Measurements from ENCODE around the gene TNFRSF13B. TPM values are rescaled to one million over a fixed set of nuclear protein-coding genes. Genes with fewer than 3 reads are reported as not detected.
A peak's percentile ranks its signal among the peaks of the same experiment; 100 is the strongest.

TNFRSF13B gene
- total RNA-seq, 2 experiments from 2014 or later: 7.5 to 19.3 TPM

- no peaks in the 10 kb centered on the region for H3K36me3 ChIP-seq (ENCODE audit: insufficient read depth, low read length)
- no peak overlapping the region for H2AFZ ChIP-seq (ENCODE audit: low read length)
- H3K79me2 ChIP-seq (ENCODE audit: insufficient read depth, low read depth, low read length): no peaks in the 10 kb centered on the region
- no TSS peak for BruUV-seq (replicated peaks)
- H3K4me2 ChIP-seq (ENCODE audit: low read length): no peak overlapping the region
- ChIA-PET CTCF (ENCODE audit: unreplicated experiment) (no interaction called here), POLR2A (interaction anchor here (0.7 to 0.8 kb wide), 3 partner anchors 31 to 722 kb away, joined by 3 to 4 read pairs (median 3); no protein-coding TSS in a partner anchor)
- no peaks in the 10 kb centered on the region for H4K20me1 ChIP-seq (ENCODE audit: insufficient read depth, low read length)
- H3K9me2 ChIP-seq (ENCODE audit: insufficient read depth, low read length): no peaks in the 10 kb centered on the region
- peaks cover 18% of the 10 kb centered on the region for H3K4me1 ChIP-seq (ENCODE audit: insufficient read depth, low read length, poor library complexity, severe bottlenecking)
- DNase-seq (ENCODE audit: low spot score): no peak
- TF ChIP-seq EZH2phosphoT487 (IDR thresholded peaks at IDR 0.05; ENCODE audit: borderline replicate concordance, low read depth, low read length): no peak
- peak; percentile 63 for TF ChIP-seq CTCF (conservative IDR thresholded peaks at IDR 0.05; ENCODE audit: low read length)
- no peak overlapping the region for H3K27ac ChIP-seq (ENCODE audit: low read depth, low read length, poor library complexity, severe bottlenecking)
- no peak overlapping the region for H3K4me3 ChIP-seq (ENCODE audit: low read depth, low read length, poor library complexity, severe bottlenecking)
- intact Hi-C loops (cut with micrococcal nuclease; ENCODE audit: unreplicated experiment): no loop called here
- no peaks in the 10 kb centered on the region for H3K9me3 ChIP-seq (ENCODE audit: low read length)
Observed at GRCh38 chr17:16919663-16920627, 52.0 kb downstream of the TNFRSF13B start.

GRCh38 chr17:16918443-16918842 lies 53.5 kb downstream of the TNFRSF13B start:
- Histone ChIP-seq H3K4me2 (ENCODE audit: low read length) (no peak overlapping the region), H3K4me3 (ENCODE audit: low read depth, low read length, poor library complexity, severe bottlenecking) (no peak overlapping the region), H2AFZ (ENCODE audit: low read length) (no peak overlapping the region), H3K79me2 (ENCODE audit: insufficient read depth, low read depth, low read length) (no peaks in the 10 kb centered on the region), H3K4me1 (ENCODE audit: insufficient read depth, low read length, poor library complexity, severe bottlenecking) (peaks cover 20% of the 10 kb centered on the region), H3K36me3 (ENCODE audit: insufficient read depth, low read length) (no peaks in the 10 kb centered on the region), H3K9me2 (ENCODE audit: insufficient read depth, low read length) (no peaks in the 10 kb centered on the region), H4K20me1 (ENCODE audit: insufficient read depth, low read length) (no peaks in the 10 kb centered on the region), H3K27ac (ENCODE audit: low read depth, low read length, poor library complexity, severe bottlenecking) (no peak overlapping the region), H3K9me3 (ENCODE audit: low read length) (no peaks in the 10 kb centered on the region)
- DNase-seq (ENCODE audit: low spot score): no peak
- no peak for TF ChIP-seq CTCF (conservative IDR thresholded peaks at IDR 0.05; ENCODE audit: low read length)
- no peak for TF ChIP-seq EZH2phosphoT487 (IDR thresholded peaks at IDR 0.05; ENCODE audit: borderline replicate concordance, low read depth, low read length)
- intact Hi-C loops (cut with micrococcal nuclease; ENCODE audit: unreplicated experiment): no loop called here
- no TSS peak for BruUV-seq (replicated peaks)
- CTCF ChIA-PET (ENCODE audit: unreplicated experiment): no interaction called here
- POLR2A ChIA-PET: no interaction called here

Data from OCI-LY7 (cell line).